Measurements from ENCODE around the gene SASH3.

GRCh38 chrX:129787336-129788055 is 7.7 kb downstream of the SASH3 start:
- TF ChIP-seq CTCF (IDR thresholded peaks at IDR 0.05) (no peak), TEAD4 (IDR thresholded peaks at IDR 0.05; ENCODE audit: borderline replicate concordance, insufficient read depth) (no peak), REST (IDR thresholded peaks at IDR 0.05; ENCODE audit: low read depth, low read length) (no peak), ZBTB33 (IDR thresholded peaks at IDR 0.05; ENCODE audit: borderline replicate concordance, low read depth) (no peak), RFX5 (IDR thresholded peaks at IDR 0.05; ENCODE audit: low read length) (no peak), NFIC (IDR thresholded peaks at IDR 0.05; ENCODE audit: borderline replicate concordance) (no peak), PBX3 (IDR thresholded peaks at IDR 0.05) (no peak), USF2 (IDR thresholded peaks at IDR 0.05; ENCODE audit: borderline replicate concordance, low read depth, low read length) (no peak), EZH2phosphoT487 (IDR thresholded peaks at IDR 0.05; ENCODE audit: borderline replicate concordance, low read depth) (no peak), EP300 (IDR thresholded peaks at IDR 0.05; ENCODE audit: borderline replicate concordance in 1 of 2, low read depth in 1 of 2, low read length in 1 of 2) (no peak), IRF3 (IDR thresholded peaks at IDR 0.05; ENCODE audit: low read depth, low read length) (no peak)
